Measurements from ENCODE around the gene AREG.

- TF ChIP-seq POLR2AphosphoS5 (IDR thresholded peaks at IDR 0.05; ENCODE audit: low read depth) = no peak
- TF ChIP-seq, protein P1, sequence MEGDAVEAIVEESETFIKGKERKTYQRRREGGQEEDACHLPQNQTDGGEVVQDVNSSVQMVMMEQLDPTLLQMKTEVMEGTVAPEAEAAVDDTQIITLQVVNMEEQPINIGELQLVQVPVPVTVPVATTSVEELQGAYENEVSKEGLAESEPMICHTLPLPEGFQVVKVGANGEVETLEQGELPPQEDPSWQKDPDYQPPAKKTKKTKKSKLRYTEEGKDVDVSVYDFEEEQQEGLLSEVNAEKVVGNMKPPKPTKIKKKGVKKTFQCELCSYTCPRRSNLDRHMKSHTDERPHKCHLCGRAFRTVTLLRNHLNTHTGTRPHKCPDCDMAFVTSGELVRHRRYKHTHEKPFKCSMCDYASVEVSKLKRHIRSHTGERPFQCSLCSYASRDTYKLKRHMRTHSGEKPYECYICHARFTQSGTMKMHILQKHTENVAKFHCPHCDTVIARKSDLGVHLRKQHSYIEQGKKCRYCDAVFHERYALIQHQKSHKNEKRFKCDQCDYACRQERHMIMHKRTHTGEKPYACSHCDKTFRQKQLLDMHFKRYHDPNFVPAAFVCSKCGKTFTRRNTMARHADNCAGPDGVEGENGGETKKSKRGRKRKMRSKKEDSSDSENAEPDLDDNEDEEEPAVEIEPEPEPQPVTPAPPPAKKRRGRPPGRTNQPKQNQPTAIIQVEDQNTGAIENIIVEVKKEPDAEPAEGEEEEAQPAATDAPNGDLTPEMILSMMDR (conservative IDR thresholded peaks at IDR 0.05; ENCODE audit: low read depth in 2 of 2) = no peak
Observed at GRCh38 chr4:74426101-74426500, 18.8 kb upstream of the AREG start.
